ENCODE data around the gene ESYT3.

ESYT3 gene

GRCh38 chr3:138442433-138442832, 8.0 kb downstream of the ESYT3 start:
- no peak overlapping the region for H3K4me3 ChIP-seq (ENCODE audit: low read depth, low read length)
- DNase-seq (ENCODE audit: low read depth) = no peak
- no peak for TF ChIP-seq CTCF (IDR thresholded peaks at IDR 0.05; ENCODE audit: control insufficient read depth, extremely low read depth, insufficient read depth)

GRCh38 chr3:138443091-138443490, 8.7 kb downstream of the ESYT3 start:
- H3K4me3 ChIP-seq (ENCODE audit: low read depth, low read length) = no peak overlapping the region
- TF ChIP-seq CTCF (IDR thresholded peaks at IDR 0.05; ENCODE audit: control insufficient read depth, extremely low read depth, insufficient read depth) = no peak
- no peak for DNase-seq (ENCODE audit: low read depth)

- no peak for DNase-seq (ENCODE audit: low read depth)
- no peak overlapping the region for H3K4me3 ChIP-seq (ENCODE audit: low read depth, low read length)
- TF ChIP-seq CTCF (IDR thresholded peaks at IDR 0.05; ENCODE audit: control insufficient read depth, extremely low read depth, insufficient read depth) = no peak
These were observed 9.4 kb downstream of the ESYT3 start for GRCh38 chr3:138443521-138444503.

GRCh38 chr3:138445236-138445635, 10.8 kb downstream of the ESYT3 start:
- H3K4me3 ChIP-seq (ENCODE audit: low read depth, low read length) = no peak overlapping the region
- no peak for DNase-seq (ENCODE audit: low read depth)
- no peak for TF ChIP-seq CTCF (IDR thresholded peaks at IDR 0.05; ENCODE audit: control insufficient read depth, extremely low read depth, insufficient read depth)

- no peak for DNase-seq (ENCODE audit: low read depth)
- no peak for TF ChIP-seq CTCF (IDR thresholded peaks at IDR 0.05; ENCODE audit: control insufficient read depth, extremely low read depth, insufficient read depth)
- no peak overlapping the region for H3K4me3 ChIP-seq (ENCODE audit: low read depth, low read length)
These were observed 11.2 kb downstream of the ESYT3 start for GRCh38 chr3:138445654-138446053.

GRCh38 chr3:138448631-138449030, 14.2 kb downstream of the ESYT3 start:
- H3K4me3 ChIP-seq (ENCODE audit: low read depth, low read length) = no peak overlapping the region
- TF ChIP-seq CTCF (IDR thresholded peaks at IDR 0.05; ENCODE audit: control insufficient read depth, extremely low read depth, insufficient read depth) = no peak
- DNase-seq (ENCODE audit: low read depth) = no peak

Data from LNCaP clone FGC (cell line).